Panc1 (cell line): ENCODE data around the gene LHFPL2.

ENCODE experiments used
- CTCF ChIP-seq: fragments of 450-650 bp; IDR thresholded peaks from 2 replicates; pipeline ENCODE4 v1.5.1; 2017; ENCODE audit warnings: mild to moderate bottlenecking
- REST ChIP-seq, 2 experiments: IDR thresholded peaks; 2 replicates each; pipeline ENCODE4 v1.6.1; 2011 to 2012; ENCODE audit warnings: low read depth in 2 of 2, control low read depth in 1 of 2, low read length in 1 of 2, mild to moderate bottlenecking in 1 of 2, moderate library complexity in 1 of 2; ENCODE audit not compliant: insufficient read depth in 1 of 2

GRCh38 chr5:78606241-78606640, 42.3 kb downstream of the LHFPL2 start:
- TF ChIP-seq CTCF, result no peak
- no peak for TF ChIP-seq REST (IDR thresholded peaks at IDR 0.05; ENCODE audit: insufficient read depth in 1 of 2, low read depth in 2 of 2, low read length in 1 of 2)
